NT2/D1 (cell line): ENCODE results near the gene MID2.

Source experiments
- SUZ12 ChIP-seq: IDR thresholded peaks from 2 replicates; pipeline ENCODE4 v1.6.1; 2011; ENCODE audit not compliant: insufficient read length, insufficient read depth; ENCODE audit errors: extremely low read depth
- YY1 ChIP-seq: IDR thresholded peaks from 2 replicates; pipeline ENCODE4 v1.6.1; 2011; ENCODE audit not compliant: insufficient read length, insufficient read depth
- ZNF274 ChIP-seq: IDR thresholded peaks from 2 replicates; pipeline ENCODE4 v1.6.1; 2011; ENCODE audit warnings: mild to moderate bottlenecking, low read depth, low read length

- TF ChIP-seq YY1 (no peak), SUZ12 (no peak), ZNF274 (no peak)
These were observed 110.2 kb downstream of the MID2 start for GRCh38 chrX:107935664-107936433.
